Measurements from ENCODE around the gene TAOK3. TPM values are rescaled to one million over a fixed set of nuclear protein-coding genes. Genes with fewer than 3 reads are reported as not detected.

Gene TAOK3
- total and polyA plus RNA-seq, 9 of the 15 experiments (the other 6 are each of a cell fraction or from before 2014, with no cell fraction given): 24.3 to 83.5 (median 47.1) TPM

DNA sequence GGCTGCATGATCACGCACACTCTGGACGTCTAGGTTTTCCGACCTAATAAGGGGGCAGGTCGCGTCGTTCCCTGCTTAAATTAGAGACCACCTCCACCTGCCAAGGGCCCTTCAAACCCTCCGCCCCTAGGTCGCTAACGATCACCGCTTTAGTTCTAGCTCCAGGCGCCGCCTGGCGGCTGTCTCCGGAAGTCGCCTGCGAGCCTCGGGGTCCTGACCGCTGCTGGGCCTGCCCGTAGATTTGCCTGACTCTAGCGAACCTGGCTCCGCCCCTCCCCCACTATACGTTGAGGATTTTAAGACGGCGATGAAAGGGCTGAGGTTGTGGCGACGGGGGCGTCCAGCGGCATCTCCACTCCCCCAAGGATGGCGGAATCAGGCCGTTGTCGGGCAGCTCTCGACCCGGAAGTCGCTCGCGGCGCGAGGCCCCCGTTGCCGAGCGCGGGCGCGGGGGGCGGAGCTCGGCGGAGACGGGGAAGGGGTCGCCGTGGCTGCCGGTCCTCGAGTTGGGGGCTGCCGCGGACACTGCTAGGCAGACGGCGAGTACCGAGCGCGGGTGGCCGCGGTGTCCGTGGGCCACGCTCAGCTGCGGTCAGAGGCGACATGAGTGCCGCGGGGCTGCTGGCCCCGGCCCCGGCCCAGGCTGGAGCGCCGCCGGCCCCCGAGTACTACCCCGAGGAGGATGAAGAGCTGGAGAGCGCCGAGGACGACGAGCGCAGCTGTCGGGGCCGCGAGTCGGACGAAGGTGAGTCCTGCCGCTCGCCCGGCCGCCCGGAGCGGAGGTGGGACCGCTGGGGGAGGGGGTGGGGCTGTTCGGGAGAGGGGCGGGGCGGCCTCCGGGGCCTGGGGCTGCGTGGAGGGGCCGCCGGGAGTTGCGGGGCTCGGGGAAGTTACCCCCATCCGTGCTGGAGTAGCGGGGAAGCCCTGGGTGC, 3.6 kb upstream of the TAOK3 start, which contains the start of gene SUDS3 (continued):
- TF ChIP-seq ATF3 (IDR thresholded peaks at IDR 0.05) (no peak), ATF3 (CRISPR knock-in tag; conservative IDR thresholded peaks at IDR 0.05) (peak; percentile 71; the same call in 1 of the 2 replicates), KAT7 (CRISPR knock-in tag; IDR thresholded peaks at IDR 0.05; ENCODE audit: borderline replicate concordance) (peak; percentile 32; the same call in 1 of the 2 replicates), RBBP5 (IDR thresholded peaks at IDR 0.05; ENCODE audit: borderline replicate concordance, insufficient read depth, low read length, poor library complexity, severe bottlenecking) (peak; percentile 99), CBFB (CRISPR knock-in tag; IDR thresholded peaks at IDR 0.05) (no peak), HDAC3 (IDR thresholded peaks at IDR 0.05; ENCODE audit: borderline replicate concordance, partially characterized antibody) (no peak), OTX1 (CRISPR knock-in tag; IDR thresholded peaks at IDR 0.05) (peak; percentile 84), CCAR2 (IDR thresholded peaks at IDR 0.05; ENCODE audit: low read depth, low read length) (no peak), HIVEP1 (CRISPR knock-in tag; IDR thresholded peaks at IDR 0.05) (no peak), STAT5A (IDR thresholded peaks at IDR 0.05; ENCODE audit: borderline replicate concordance, low read length) (no peak), C11orf30 (IDR thresholded peaks at IDR 0.05; ENCODE audit: low read depth) (peak; percentile 66), MBD2 (IDR thresholded peaks at IDR 0.05; ENCODE audit: borderline replicate concordance, low read depth) (0 out of 2 replicates have a peak, but pooled peaks have one; percentile 21), CREB1 (IDR thresholded peaks at IDR 0.05) (peak; percentile 50), CREB1 (CRISPR knock-in tag; IDR thresholded peaks at IDR 0.05) (no peak; the same call in 1 of the 2 replicates), HMG20A (CRISPR knock-in tag; conservative IDR thresholded peaks at IDR 0.05) (no peak), ELK1 (CRISPR knock-in tag; IDR thresholded peaks at IDR 0.05) (no peak), POLR2AphosphoS2 (IDR thresholded peaks at IDR 0.05; ENCODE audit: low read length) (no peak), GATAD2B (IDR thresholded peaks at IDR 0.05; ENCODE audit: borderline replicate concordance) (peak; percentile 92)
- TF ChIP-seq, protein P1, sequence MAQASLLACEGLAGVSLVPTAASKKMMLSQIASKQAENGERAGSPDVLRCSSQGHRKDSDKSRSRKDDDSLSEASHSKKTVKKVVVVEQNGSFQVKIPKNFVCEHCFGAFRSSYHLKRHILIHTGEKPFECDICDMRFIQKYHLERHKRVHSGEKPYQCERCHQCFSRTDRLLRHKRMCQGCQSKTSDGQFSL (CRISPR knock-in tag; IDR thresholded peaks at IDR 0.05): no peak; the same call in 1 of the 2 replicates
- TF ChIP-seq, protein P1 (tag; IDR thresholded peaks at IDR 0.05): no peak
- TF ChIP-seq, protein P2, sequence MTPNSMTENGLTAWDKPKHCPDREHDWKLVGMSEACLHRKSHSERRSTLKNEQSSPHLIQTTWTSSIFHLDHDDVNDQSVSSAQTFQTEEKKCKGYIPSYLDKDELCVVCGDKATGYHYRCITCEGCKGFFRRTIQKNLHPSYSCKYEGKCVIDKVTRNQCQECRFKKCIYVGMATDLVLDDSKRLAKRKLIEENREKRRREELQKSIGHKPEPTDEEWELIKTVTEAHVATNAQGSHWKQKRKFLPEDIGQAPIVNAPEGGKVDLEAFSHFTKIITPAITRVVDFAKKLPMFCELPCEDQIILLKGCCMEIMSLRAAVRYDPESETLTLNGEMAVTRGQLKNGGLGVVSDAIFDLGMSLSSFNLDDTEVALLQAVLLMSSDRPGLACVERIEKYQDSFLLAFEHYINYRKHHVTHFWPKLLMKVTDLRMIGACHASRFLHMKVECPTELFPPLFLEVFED (CRISPR knock-in tag; conservative IDR thresholded peaks at IDR 0.05): 0 out of 2 replicates have a peak, but pooled peaks have one; percentile 21
- TF ChIP-seq, protein P3, sequence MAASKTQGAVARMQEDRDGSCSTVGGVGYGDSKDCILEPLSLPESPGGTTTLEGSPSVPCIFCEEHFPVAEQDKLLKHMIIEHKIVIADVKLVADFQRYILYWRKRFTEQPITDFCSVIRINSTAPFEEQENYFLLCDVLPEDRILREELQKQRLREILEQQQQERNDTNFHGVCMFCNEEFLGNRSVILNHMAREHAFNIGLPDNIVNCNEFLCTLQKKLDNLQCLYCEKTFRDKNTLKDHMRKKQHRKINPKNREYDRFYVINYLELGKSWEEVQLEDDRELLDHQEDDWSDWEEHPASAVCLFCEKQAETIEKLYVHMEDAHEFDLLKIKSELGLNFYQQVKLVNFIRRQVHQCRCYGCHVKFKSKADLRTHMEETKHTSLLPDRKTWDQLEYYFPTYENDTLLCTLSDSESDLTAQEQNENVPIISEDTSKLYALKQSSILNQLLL (CRISPR knock-in tag; IDR thresholded peaks at IDR 0.05; ENCODE audit: borderline replicate concordance): no peak

Measured in K562 (cell line).